Right lobe of liver (tissue), 6 donors: ENCODE results near the gene DNAH2. TPM values are rescaled to one million over a fixed set of nuclear protein-coding genes. Genes with fewer than 3 reads are reported as not detected.
A peak's percentile ranks its signal among the peaks of the same experiment; 100 is the strongest.

Source experiments
- ATAC-seq, 4 donors: fragments of 200-7000 bp; cut with Tn5 transposase; one replicate each; pipeline ENCODE4 v1.9.1; 2020; ENCODE audit warnings: mild to moderate bottlenecking in 4 of 4, moderate library complexity in 4 of 4
- DNase-seq, 3 donors: peaks; one replicate each; pipeline ENCODE4 v3.0.0-alpha.2; 2020
- H3K27ac ChIP-seq, 3 donors: fragments of 200-600 bp; one replicate each; pipeline ENCODE4 v1.8.0; 2022
- H3K27me3 ChIP-seq, 2 donors: fragments of 200-600 bp; one replicate each; pipeline ENCODE4 v1.8.0; 2022
- H3K36me3 ChIP-seq, 4 donors: fragments of 200-600 bp; sonication (generic) in 1 of 4; one replicate each; pipeline versions ENCODE4 v1.5.1 to v1.8.0; 2017 to 2022; ENCODE audit warnings: control low read depth in 1 of 4
- H3K4me1 ChIP-seq, 4 donors: fragments of 200-600 bp; sonication (generic) in 1 of 4; one replicate each; pipeline versions ENCODE4 v1.5.1 to v1.8.0; 2017 to 2022; ENCODE audit warnings: control low read depth in 1 of 4
- H3K4me3 ChIP-seq, 3 donors: fragments of 200-600 bp; one replicate each; pipeline ENCODE4 v1.8.0; 2022
- H3K9me3 ChIP-seq, 4 donors: fragments of 200-600 bp; sonication (generic) in 1 of 4; one replicate each; pipeline versions ENCODE4 v1.5.1 to v1.8.0; 2017 to 2022; ENCODE audit warnings: control low read depth in 1 of 4
- CTCF ChIP-seq, 4 donors: fragments of 200-600 bp in 3 of 4; fragments of 450-650 bp in 1 of 4; IDR thresholded peaks; one replicate each; pipeline versions ENCODE4 v1.5.1 to v1.8.0; 2016 to 2022; ENCODE audit warnings: antibody characterized with exemption in 4 of 4, mild to moderate bottlenecking in 2 of 4
- POLR2A ChIP-seq: fragments of 450-650 bp; IDR thresholded peaks from one replicate; pipeline ENCODE4 v1.6.1; 2017; ENCODE audit warnings: antibody characterized with exemption, mild to moderate bottlenecking
- WGBS: methylation state at CpG from one replicate; pipeline ENCODE4 v1.1.6; 2018; ENCODE audit warnings: low coverage, low lambda C conversion rate; ENCODE audit not compliant: insufficient coverage; ENCODE audit errors: missing lambda C conversion rate; 5-methylcytosine and 5-hydroxymethylcytosine counted together
- intact Hi-C, 2 donors: fragments of 100-400 bp; cut with DNase I; formaldehyde crosslinking; loops; one replicate each; pipeline versions ENCODE4 v1.11.2 to v1.14.1; 2022
- total RNA-seq, 6 experiments: library from RNA; depleted of rRNA in 2 of 6; stranded (reverse); fragments of >200 nt in 2 of 6; fragmentation: NEBNext Ultra II Directional in 3 of 6; extraction: Animal tissue kit (Norgen Biotek cat#: 25700) in 3 of 6; gene quantifications; one replicate each; pipeline versions ENCODE4 v1.1.0 to v1.2.4, GENCODE V29; 2016 to 2023
- donor health status: DM: no; HTN: yes; CAD: no.
- donor health status: DM: no; HTN: no; CAD: no.
- donor health status: DM: no; HTN: no; CAD: no.
- donor health status: DM: no; HTN: yes; CAD: no.
- donor health status: DM: no; HTN: yes; CAD: no.

Gene DNAH2
- total RNA-seq, 6 experiments from 2014 or later: 0.12 to 0.38 (median 0.27) TPM

GRCh38 chr17:7814969-7815368, 97.4 kb downstream of the DNAH2 start:
- WGBS: 75% methylated on average over 4 of the region's 5 CpGs

GRCh38 chr17:7816926-7817642, 99.5 kb downstream of the DNAH2 start:
- peak in 1 of 3 donors; percentile 19 for DNase-seq
- ATAC-seq: no peak
- Histone ChIP-seq H3K9me3 (no peaks in the 10 kb centered on the region), H3K36me3 (no peaks in the 10 kb centered on the region), H3K27me3 (no peaks in the 10 kb centered on the region), H3K4me1 (no peaks in the 10 kb centered on the region), H3K4me3 (no peak overlapping the region), H3K27ac (no peak overlapping the region)
- TF ChIP-seq CTCF (IDR thresholded peaks at IDR 0.05): no peak
- no peak for TF ChIP-seq POLR2A
- WGBS: 63% methylated on average over 4 of the region's 10 CpGs
- intact Hi-C loops: loop anchor here in 1 of 2 donors (5.0 kb wide), 1 partner anchor 35 kb away; no protein-coding TSS in a partner anchor

More at GRCh38 chr17:7814969-7815368, 97.4 kb downstream of the DNAH2 start:
- Histone ChIP-seq H3K9me3 (no peaks in the 10 kb centered on the region), H3K4me3 (no peak overlapping the region), H3K4me1 (no peaks in the 10 kb centered on the region), H3K27ac (no peak overlapping the region), H3K27me3 (no peaks in the 10 kb centered on the region), H3K36me3 (no peaks in the 10 kb centered on the region)
- DNase-seq (no peak), ATAC-seq (no peak)
- intact Hi-C loops: loop anchor here in 1 of 2 donors (5.0 kb wide), 1 partner anchor 37 kb away; no protein-coding TSS in a partner anchor
- TF ChIP-seq CTCF (IDR thresholded peaks at IDR 0.05) (no peak), POLR2A (no peak)

GRCh38 chr17:7817643-7817964, 100.1 kb downstream of the DNAH2 start:
- Histone ChIP-seq H3K27me3 (no peaks in the 10 kb centered on the region), H3K27ac (no peak overlapping the region), H3K4me1 (no peaks in the 10 kb centered on the region), H3K4me3 (no peak overlapping the region), H3K36me3 (no peaks in the 10 kb centered on the region), H3K9me3 (no peaks in the 10 kb centered on the region)
- no CpG with 5 or more reads among the region's 9 CpGs for WGBS
- no peak for TF ChIP-seq POLR2A
- TF ChIP-seq CTCF (IDR thresholded peaks at IDR 0.05): no peak
- DNase-seq: peak in 1 of 3 donors; percentile 27
- intact Hi-C loops: loop anchor here in 1 of 2 donors (5.0 kb wide), 1 partner anchor 35 kb away; no protein-coding TSS in a partner anchor
- ATAC-seq: no peak

GRCh38 chr17:7818026-7818425, 100.5 kb downstream of the DNAH2 start:
- intact Hi-C loops: loop anchor here in 1 of 2 donors (5.0 kb wide), 1 partner anchor 34 kb away; no protein-coding TSS in a partner anchor
- TF ChIP-seq POLR2A (no peak), CTCF (IDR thresholded peaks at IDR 0.05) (no peak)
- no peak for ATAC-seq

More at GRCh38 chr17:7818026-7818425, 100.5 kb downstream of the DNAH2 start:
- H3K36me3 ChIP-seq: no peaks in the 10 kb centered on the region
- H3K9me3 ChIP-seq: no peaks in the 10 kb centered on the region
- DNase-seq: peak in 1 of 3 donors; percentile 43
- no peak overlapping the region for H3K4me3 ChIP-seq
- H3K27me3 ChIP-seq: no peaks in the 10 kb centered on the region
- no peak overlapping the region for H3K27ac ChIP-seq
- H3K4me1 ChIP-seq: no peaks in the 10 kb centered on the region
- 61% methylated on average over 8 of the region's 10 CpGs for WGBS
